Vagina (tissue), 2 donors: ENCODE measurements around the gene CAP1.

Experiments
- CTCF ChIP-seq, 3 experiments: fragments of 450-650 bp in 2 of 3; fragments of 200-600 bp in 1 of 3; sonication (generic) in 1 of 3; IDR thresholded peaks; one replicate each; pipeline ENCODE4 v1.5.1; 2017 to 2019; ENCODE audit warnings: antibody characterized with exemption in 3 of 3, mild to moderate bottlenecking in 2 of 3, moderate library complexity in 2 of 3
- POLR2A ChIP-seq, 2 donors: fragments of 450-650 bp; IDR thresholded peaks; one replicate each; pipeline ENCODE4 v1.6.1; 2017; ENCODE audit warnings: antibody characterized with exemption in 2 of 2, mild to moderate bottlenecking in 2 of 2, moderate library complexity in 2 of 2
- POLR2AphosphoS5 ChIP-seq, 2 donors: sonication (generic); formaldehyde crosslinking; IDR thresholded peaks; one replicate each; pipeline ENCODE4 v1.9.0; 2017; ENCODE audit warnings: antibody characterized with exemption in 2 of 2, mild to moderate bottlenecking in 2 of 2, low read depth in 1 of 2; ENCODE audit not compliant: insufficient read depth in 1 of 2

- no peak for TF ChIP-seq CTCF (IDR thresholded peaks at IDR 0.05)
- TF ChIP-seq POLR2A (IDR thresholded peaks at IDR 0.05): no peak
- no peak for TF ChIP-seq POLR2AphosphoS5 (IDR thresholded peaks at IDR 0.05; ENCODE audit: insufficient read depth in 1 of 2, low read depth in 1 of 2)
These were observed 31.6 kb downstream of the CAP1 start for GRCh38 chr1:40072142-40072541.
